K562 (cell line): ENCODE results near the gene ZNF48. TPM values are rescaled to one million over a fixed set of nuclear protein-coding genes. Genes with fewer than 3 reads are reported as not detected.

Source experiments
- ARID3B ChIP-seq: fragments of 250-450 bp; sonication (Bioruptor Pico); IDR thresholded peaks from 2 replicates; pipeline ENCODE4 v1.4.0; 2020; ENCODE audit warnings: borderline replicate concordance
- ARID4B ChIP-seq: sonication (generic); formaldehyde crosslinking; IDR thresholded peaks from 2 replicates; pipeline ENCODE4 v1.8.0; 2022; ENCODE audit warnings: mild to moderate bottlenecking, missing genetic modification reagents
- BDP1 ChIP-seq: IDR thresholded peaks from 3 replicates; pipeline ENCODE4 v1.6.1; 2011; ENCODE audit not compliant: insufficient read length, insufficient read depth
- CCAR2 ChIP-seq: fragments of 200-400 bp; formaldehyde crosslinking; IDR thresholded peaks from 2 replicates; pipeline ENCODE4 v1.6.1; 2017; ENCODE audit warnings: mild to moderate bottlenecking, low read depth, low read length
- COPS2 ChIP-seq: fragments of 450-650 bp; conservative IDR thresholded peaks from 2 replicates; pipeline ENCODE4 v1.6.1; 2016; ENCODE audit warnings: mild to moderate bottlenecking, moderate library complexity
- GMEB1 ChIP-seq: fragments of 250-450 bp; sonication (Bioruptor Pico); IDR thresholded peaks from 2 replicates; pipeline ENCODE4 v1.4.0; 2020; ENCODE audit warnings: mild to moderate bottlenecking
- JUND ChIP-seq, 2 experiments: IDR thresholded peaks; 2 replicates in 1 of 2; 3 replicates in 1 of 2; pipeline ENCODE4 v1.6.1; 2011; ENCODE audit warnings: borderline replicate concordance in 2 of 2, low read depth in 2 of 2, low read length in 2 of 2, improper control_type of control experiment in 1 of 2, missing biosample characterization in 1 of 2, missing genetic modification characterization in 1 of 2, missing genetic modification reagents in 1 of 2
- NCOA4 ChIP-seq: fragments of 450-650 bp; IDR thresholded peaks from 2 replicates; pipeline ENCODE4 v1.6.1; 2018; ENCODE audit warnings: mild to moderate bottlenecking; ENCODE audit not compliant: partially characterized antibody
- RBM15 ChIP-seq: fragments of 200-400 bp; formaldehyde crosslinking; IDR thresholded peaks from 2 replicates; pipeline ENCODE4 v1.6.1; 2018; ENCODE audit warnings: mild to moderate bottlenecking, low read length, moderate library complexity; ENCODE audit not compliant: insufficient read depth
- RBM22 ChIP-seq: fragments of 200-400 bp; formaldehyde crosslinking; IDR thresholded peaks from 2 replicates; pipeline ENCODE4 v1.6.1; 2018; ENCODE audit warnings: low read length, low read depth; ENCODE audit not compliant: poor library complexity, severe bottlenecking
- RBM39 ChIP-seq: fragments of 200-400 bp; formaldehyde crosslinking; optimal IDR thresholded peaks from 2 replicates; pipeline ENCODE3; 2018; ENCODE audit warnings: low read depth, low read length
- RFX7 ChIP-seq: fragments of 250-450 bp; sonication (Bioruptor Pico); IDR thresholded peaks from 2 replicates; pipeline ENCODE4 v1.5.1; 2021; ENCODE audit warnings: mild to moderate bottlenecking
- SP2 ChIP-seq: IDR thresholded peaks from 2 replicates; pipeline ENCODE4 v1.6.1; 2011; ENCODE audit warnings: mild to moderate bottlenecking, low read depth, low read length, moderate library complexity; ENCODE audit not compliant: poor library complexity, severe bottlenecking; ENCODE audit errors: extremely low read depth
- ZBTB9 ChIP-seq: fragments of 450-650 bp; formaldehyde crosslinking; IDR thresholded peaks from 2 replicates; pipeline ENCODE4 v1.4.0; 2020; ENCODE audit warnings: mild to moderate bottlenecking, moderate library complexity
- ZFPM2 ChIP-seq: fragments of 250-450 bp; sonication (Bioruptor Pico); IDR thresholded peaks from 2 replicates; pipeline ENCODE4 v1.5.1; 2022; ENCODE audit warnings: mild to moderate bottlenecking
- ZNF589 ChIP-seq: fragments of 200-800 bp; sonication (Bioruptor generic); IDR thresholded peaks from 2 replicates; pipeline ENCODE4 v1.6.1; 2016; ENCODE audit warnings: low read depth, missing genetic modification characterization, missing compliant biosample characterization
- ZSCAN32 ChIP-seq: fragments of 450-650 bp; formaldehyde crosslinking; IDR thresholded peaks from 2 replicates; pipeline ENCODE4 v1.4.0; 2020; ENCODE audit warnings: mild to moderate bottlenecking, moderate library complexity
- polyA plus RNA-seq, 8 experiments: library from polyadenylated mRNA; depleted of rRNA in 4 of 8; stranded (reverse) in 5 of 8; unstranded in 3 of 8; fragments of >200 nt; fragmentation: Nextera tagmentation in 2 of 8; fragmentation: Illumina TruSeq in 1 of 8; extraction: Ambion mirVana in 2 of 8; extraction: Trizol in 1 of 8; gene quantifications; 2 replicates each; pipeline versions ENCODE4 v1.2.1 to v1.2.3, GENCODE V29; 2011 to 2014; ENCODE audit warnings: inconsistent platforms in 1 of 8, missing spikeins in 1 of 8
- total RNA-seq, 7 experiments: library from RNA; depleted of rRNA in 6 of 7; stranded (reverse); fragments of >200 nt in 6 of 7; fragmentation: Illumina TruSeq in 2 of 7; extraction: Trizol in 2 of 7; gene quantifications; 2 replicates each; pipeline versions ENCODE4 v1.2.1 to v1.2.3, GENCODE V29; 2011 to 2021; ENCODE audit warnings: low replicate concordance in 1 of 7

Gene ZNF48
- total and polyA plus RNA-seq, 9 of the 15 experiments (the other 6 are each of a cell fraction or from before 2014, with no cell fraction given): 0.38 to 11.6 (median 4.7) TPM

- TF ChIP-seq JUND (IDR thresholded peaks at IDR 0.05; ENCODE audit: borderline replicate concordance, low read depth, low read length): peak; percentile 70
- TF ChIP-seq JUND (tag; IDR thresholded peaks at IDR 0.05; ENCODE audit: borderline replicate concordance, low read depth, low read length): peak; percentile 57; the same call in 2 of the 3 replicates
- TF ChIP-seq RBM15: no peak
- no peak for TF ChIP-seq GMEB1
- no peak for TF ChIP-seq ARID3B (CRISPR knock-in tag)
- peak; percentile 95 for TF ChIP-seq ARID4B (CRISPR knock-in tag)
- no peak for TF ChIP-seq CCAR2
- TF ChIP-seq ZSCAN32: no peak
- no peak for TF ChIP-seq ZNF589 (CRISPR knock-in tag)
- TF ChIP-seq ZBTB9 (CRISPR knock-in tag): 0 out of 2 replicates have a peak, but pooled peaks have one; percentile 11
- no peak for TF ChIP-seq COPS2
- TF ChIP-seq RBM39: no peak
- TF ChIP-seq NCOA4: no peak
- TF ChIP-seq BDP1: no peak
- TF ChIP-seq RBM22: peak; percentile 58
- TF ChIP-seq ZFPM2 (CRISPR knock-in tag): no peak
- no peak for TF ChIP-seq RFX7
- no peak for TF ChIP-seq SP2
Measured at GRCh38 chr16:30407102-30407803, 12.0 kb downstream of the ZNF48 start, which contains the start of gene ZNF771 (continued).
